Measurements from ENCODE around the gene CEP164.

DNA sequence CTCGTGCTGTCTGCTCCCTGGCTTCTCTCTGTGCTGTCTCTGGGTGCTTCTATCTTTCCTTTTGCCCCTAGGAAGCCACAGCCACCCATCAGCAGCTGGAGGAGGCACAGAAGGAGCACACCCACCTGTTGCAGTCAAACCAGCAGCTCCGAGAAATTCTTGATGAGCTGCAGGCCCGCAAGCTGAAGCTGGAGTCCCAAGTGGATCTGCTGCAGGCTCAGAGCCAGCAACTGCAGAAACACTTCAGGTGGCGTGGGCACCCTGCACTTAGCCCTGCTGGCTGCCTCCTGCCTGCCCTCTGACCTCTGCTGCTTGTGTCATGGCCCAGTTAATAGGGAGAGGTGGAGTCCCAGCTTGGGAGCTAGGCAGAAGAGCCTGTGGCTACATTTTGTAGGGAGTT, 67.8 kb downstream of the CEP164 start:
- TF ChIP-seq EZH2 (IDR thresholded peaks at IDR 0.05; ENCODE audit: low read depth) = no peak
- TF ChIP-seq, protein P1, sequence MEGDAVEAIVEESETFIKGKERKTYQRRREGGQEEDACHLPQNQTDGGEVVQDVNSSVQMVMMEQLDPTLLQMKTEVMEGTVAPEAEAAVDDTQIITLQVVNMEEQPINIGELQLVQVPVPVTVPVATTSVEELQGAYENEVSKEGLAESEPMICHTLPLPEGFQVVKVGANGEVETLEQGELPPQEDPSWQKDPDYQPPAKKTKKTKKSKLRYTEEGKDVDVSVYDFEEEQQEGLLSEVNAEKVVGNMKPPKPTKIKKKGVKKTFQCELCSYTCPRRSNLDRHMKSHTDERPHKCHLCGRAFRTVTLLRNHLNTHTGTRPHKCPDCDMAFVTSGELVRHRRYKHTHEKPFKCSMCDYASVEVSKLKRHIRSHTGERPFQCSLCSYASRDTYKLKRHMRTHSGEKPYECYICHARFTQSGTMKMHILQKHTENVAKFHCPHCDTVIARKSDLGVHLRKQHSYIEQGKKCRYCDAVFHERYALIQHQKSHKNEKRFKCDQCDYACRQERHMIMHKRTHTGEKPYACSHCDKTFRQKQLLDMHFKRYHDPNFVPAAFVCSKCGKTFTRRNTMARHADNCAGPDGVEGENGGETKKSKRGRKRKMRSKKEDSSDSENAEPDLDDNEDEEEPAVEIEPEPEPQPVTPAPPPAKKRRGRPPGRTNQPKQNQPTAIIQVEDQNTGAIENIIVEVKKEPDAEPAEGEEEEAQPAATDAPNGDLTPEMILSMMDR (conservative IDR thresholded peaks at IDR 0.05) = no peak
